Effector CD8-positive, alpha-beta T cell (primary cell): ENCODE results near the gene UNC80.
"Not testable (repeated sequence)": the region's sequence is repeated elsewhere in the genome, so short reads cannot be mapped to it uniquely, and the experiment has no call there.

Experiments used
- DNase-seq: peaks from one replicate; lab custom pipeline; 2025; lab: John Stamatoyannopoulos, UW
- total RNA-seq, 4 experiments: gene quantifications; one replicate each; lab custom pipeline; 2026; lab: John Stamatoyannopoulos, UW

UNC80 gene, protein sequence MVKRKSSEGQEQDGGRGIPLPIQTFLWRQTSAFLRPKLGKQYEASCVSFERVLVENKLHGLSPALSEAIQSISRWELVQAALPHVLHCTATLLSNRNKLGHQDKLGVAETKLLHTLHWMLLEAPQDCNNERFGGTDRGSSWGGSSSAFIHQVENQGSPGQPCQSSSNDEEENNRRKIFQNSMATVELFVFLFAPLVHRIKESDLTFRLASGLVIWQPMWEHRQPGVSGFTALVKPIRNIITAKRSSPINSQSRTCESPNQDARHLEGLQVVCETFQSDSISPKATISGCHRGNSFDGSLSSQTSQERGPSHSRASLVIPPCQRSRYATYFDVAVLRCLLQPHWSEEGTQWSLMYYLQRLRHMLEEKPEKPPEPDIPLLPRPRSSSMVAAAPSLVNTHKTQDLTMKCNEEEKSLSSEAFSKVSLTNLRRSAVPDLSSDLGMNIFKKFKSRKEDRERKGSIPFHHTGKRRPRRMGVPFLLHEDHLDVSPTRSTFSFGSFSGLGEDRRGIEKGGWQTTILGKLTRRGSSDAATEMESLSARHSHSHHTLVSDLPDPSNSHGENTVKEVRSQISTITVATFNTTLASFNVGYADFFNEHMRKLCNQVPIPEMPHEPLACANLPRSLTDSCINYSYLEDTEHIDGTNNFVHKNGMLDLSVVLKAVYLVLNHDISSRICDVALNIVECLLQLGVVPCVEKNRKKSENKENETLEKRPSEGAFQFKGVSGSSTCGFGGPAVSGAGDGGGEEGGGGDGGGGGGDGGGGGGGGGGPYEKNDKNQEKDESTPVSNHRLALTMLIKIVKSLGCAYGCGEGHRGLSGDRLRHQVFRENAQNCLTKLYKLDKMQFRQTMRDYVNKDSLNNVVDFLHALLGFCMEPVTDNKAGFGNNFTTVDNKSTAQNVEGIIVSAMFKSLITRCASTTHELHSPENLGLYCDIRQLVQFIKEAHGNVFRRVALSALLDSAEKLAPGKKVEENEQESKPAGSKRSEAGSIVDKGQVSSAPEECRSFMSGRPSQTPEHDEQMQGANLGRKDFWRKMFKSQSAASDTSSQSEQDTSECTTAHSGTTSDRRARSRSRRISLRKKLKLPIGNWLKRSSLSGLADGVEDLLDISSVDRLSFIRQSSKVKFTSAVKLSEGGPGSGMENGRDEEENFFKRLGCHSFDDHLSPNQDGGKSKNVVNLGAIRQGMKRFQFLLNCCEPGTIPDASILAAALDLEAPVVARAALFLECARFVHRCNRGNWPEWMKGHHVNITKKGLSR (N-terminal part only)
- 0 to 0.37 (median 0.13) reads per million in 4 experiments for total RNA-seq

DNA sequence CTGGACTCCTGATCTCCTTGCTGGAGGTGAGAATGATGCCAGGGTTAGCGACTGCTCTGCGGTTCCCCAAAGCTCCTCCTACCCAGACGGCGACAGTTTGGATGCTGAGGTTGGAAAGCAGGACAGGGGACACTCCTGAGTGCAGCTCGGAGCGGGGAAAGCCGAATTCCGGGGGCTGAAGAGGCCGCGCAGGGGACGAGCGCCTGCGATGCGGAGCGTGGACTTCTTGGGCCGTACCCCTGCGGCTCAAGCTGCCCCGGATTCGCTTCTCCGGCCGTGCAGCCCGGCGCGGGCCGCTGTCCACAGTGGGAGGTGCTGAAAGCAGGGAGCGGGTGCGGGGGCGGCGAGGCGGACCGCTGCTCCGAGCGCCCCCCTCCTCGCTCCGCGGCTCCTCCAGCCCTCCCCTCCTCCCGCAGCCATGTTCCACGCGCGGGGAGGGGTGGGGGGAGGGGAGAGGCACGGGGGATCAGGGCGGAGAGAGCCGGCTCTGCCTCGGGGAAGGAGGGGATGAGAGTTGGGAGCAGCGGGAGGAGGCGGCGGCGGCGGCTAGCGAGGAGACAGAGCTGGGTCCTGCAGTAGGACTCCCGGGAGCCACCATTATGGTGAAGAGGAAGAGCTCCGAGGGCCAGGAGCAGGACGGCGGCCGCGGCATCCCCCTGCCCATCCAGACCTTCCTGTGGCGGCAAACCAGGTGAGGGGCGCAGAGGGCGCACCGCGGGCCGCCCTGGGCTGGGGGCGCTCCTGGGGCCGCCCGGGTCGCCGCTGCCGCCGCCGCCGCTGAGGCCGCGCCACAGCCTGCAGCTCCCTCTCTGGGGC lies at the start of gene UNC80:
Gene UNC80, plus strand, starts transcription at position 359 of the 816 bp plus-strand sequence. Its CDS starts 241 bp downstream, at position 600.
- no peak for DNase-seq

- no peak for DNase-seq
Measured at GRCh38 chr2:209726311-209726710, 45.3 kb upstream of the UNC80 start.

- DNase-seq: no peak
Measured at GRCh38 chr2:209727077-209727476, 44.6 kb upstream of the UNC80 start.

DNA sequence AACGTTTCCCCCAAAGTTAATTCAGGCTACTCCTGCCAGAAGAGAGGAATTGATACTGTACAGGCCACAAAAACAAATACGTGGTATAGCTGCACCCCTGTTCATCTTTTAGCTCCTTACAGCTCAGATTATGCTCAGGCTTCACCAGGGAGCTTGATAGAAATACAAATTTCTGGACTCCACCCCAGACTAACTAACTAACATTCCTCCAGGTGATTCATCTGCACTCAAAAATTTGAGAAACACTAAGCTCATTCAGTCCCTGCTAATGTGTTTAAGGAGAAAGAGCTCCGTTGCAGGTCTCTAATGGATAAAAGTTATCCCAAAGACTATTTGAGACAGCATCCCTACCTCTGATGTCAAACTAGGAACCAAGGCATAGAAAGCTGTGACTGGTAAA lies 36.8 kb upstream of the UNC80 start:
- DNase-seq: no peak

GRCh38 chr2:209741953-209742352 lies 29.7 kb upstream of the UNC80 start:
- no peak for DNase-seq

DNA sequence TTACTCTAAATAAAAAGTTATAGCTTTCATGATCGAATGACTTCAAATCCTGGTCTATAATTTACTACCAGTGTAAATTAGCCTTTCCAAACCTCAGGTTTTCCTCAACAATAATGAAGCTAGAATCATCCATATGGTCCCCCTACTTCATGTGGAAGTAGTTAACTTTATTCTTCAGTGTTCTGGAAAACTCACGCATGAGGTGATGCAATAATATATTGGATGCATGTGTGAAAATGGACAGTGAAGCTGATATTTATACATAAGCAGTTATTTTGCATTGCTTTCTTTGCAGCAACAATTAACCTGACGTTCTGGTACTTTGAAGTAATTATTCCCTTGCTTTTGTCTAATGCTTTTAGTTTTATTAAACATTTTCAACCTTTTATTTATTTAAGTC lies 18.6 kb upstream of the UNC80 start:
- no peak for DNase-seq

- no peak for DNase-seq
Measured at GRCh38 chr2:209757163-209757562, 14.5 kb upstream of the UNC80 start.

GRCh38 chr2:209761566-209761965 lies 10.1 kb upstream of the UNC80 start:
- DNase-seq: no peak

DNA sequence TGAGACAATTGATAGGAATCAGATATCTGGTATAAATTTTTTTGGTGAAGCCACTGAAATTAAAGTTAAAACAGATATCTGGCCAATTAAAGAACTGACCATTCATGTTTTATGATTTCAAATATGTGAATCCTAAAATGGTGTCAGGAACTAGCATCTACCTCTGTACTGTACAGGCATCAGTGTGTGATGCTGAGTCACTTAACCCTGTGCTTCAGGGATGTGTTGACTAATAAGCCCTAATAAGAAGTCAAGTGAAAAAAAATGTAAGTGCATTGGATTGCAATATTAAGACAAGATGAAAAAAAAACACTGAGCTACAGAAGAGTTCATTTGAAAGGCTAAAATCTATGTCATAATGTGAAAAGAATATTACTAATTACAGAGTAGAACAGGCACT lies 9.1 kb upstream of the UNC80 start:
- no peak for DNase-seq

GRCh38 chr2:209763106-209763505 lies 8.5 kb upstream of the UNC80 start:
- no peak for DNase-seq

- no peak for DNase-seq
Measured at GRCh38 chr2:209766613-209767012, 5.0 kb upstream of the UNC80 start.

- DNase-seq: no peak
Measured at GRCh38 chr2:209767316-209767715, 4.3 kb upstream of the UNC80 start.

- no peak for DNase-seq
Measured at GRCh38 chr2:209768557-209768956, 3.1 kb upstream of the UNC80 start.

GRCh38 chr2:209772290-209772685 lies 656 bp downstream of the UNC80 start:
- no peak for DNase-seq

GRCh38 chr2:209773377-209773776 lies 1.7 kb downstream of the UNC80 start:
- no peak for DNase-seq

GRCh38 chr2:209787416-209787815 lies 15.8 kb downstream of the UNC80 start:
- no peak for DNase-seq

- DNase-seq: no peak
Measured at GRCh38 chr2:209788925-209789324, 17.3 kb downstream of the UNC80 start.

DNA sequence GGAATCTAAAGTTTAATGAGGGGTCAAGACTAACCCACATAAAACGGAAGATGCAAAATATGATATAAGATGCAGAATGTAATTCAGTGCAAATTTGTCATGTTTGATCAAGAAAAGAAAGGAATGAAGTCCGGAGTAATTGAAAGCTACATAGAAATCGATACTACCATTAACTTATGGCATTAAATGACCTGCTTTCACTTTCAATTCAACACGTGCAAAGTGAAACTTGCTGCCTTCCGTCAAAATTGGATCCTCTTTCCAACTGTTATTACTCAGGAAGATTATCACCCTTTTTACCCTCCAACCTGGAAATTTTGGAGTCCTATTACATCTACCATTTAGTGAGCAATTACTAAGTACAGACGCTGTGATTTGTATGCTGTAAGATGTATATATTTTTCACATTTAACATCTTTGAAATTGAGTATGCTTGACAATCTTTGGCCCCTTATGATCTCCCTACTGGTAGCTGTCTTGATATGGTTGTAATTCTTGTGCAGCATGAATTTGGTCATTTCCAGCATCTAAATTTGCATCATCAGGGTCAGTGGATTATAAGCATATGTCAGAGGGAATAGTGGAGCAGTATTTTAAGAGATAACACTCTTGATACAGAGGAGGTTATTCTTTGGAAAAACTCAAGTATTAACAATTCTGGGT lies 18.6 kb downstream of the UNC80 start:
- no peak for DNase-seq

DNA sequence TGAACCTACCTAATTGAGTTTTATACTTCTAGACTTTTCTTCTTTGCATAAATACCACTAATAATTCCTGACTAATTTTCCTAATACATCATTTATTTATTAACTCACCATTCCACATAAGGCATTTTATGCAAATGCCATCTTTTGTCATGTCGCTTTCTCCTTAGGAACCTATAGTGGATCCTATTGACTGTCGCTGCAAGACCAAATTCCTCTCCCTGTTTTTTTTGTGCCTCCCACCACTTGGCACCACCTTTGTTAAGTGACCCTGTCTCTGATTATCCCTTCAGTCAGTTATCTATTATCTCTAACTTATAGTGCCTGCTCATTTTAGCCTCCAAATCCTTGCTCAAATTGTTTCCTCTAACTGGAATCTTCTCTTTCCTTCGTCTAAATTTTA lies 19.5 kb downstream of the UNC80 start:
- no peak for DNase-seq

GRCh38 chr2:209795425-209795824 lies 23.8 kb downstream of the UNC80 start:
- not testable (repeated sequence) for DNase-seq

DNA sequence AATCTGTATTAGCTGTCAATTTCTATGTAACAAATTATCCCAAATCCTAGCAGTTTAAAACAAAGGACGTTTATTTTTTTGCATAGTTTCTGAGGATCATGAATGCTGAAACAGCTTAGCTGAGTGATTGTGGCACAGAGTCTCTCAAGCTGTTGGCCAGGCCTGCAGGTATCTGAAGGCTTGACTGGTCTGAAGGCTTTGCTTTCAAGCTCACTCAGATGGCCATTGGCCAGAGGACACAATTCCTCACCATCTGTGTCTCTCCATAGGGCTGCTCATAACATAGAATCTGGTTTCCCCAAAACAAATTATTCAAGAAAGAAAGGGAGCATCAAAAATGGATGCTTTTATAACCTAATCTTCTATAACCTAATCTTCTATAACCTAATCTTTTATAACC lies 33.7 kb downstream of the UNC80 start:
- no peak for DNase-seq
